Measurements from ENCODE around the gene KLHL6. TPM values are rescaled to one million over a fixed set of nuclear protein-coding genes. Genes with fewer than 3 reads are reported as not detected.

The KLHL6 gene
- total RNA-seq, 1 experiment from 2014 or later = not detected

DNA sequence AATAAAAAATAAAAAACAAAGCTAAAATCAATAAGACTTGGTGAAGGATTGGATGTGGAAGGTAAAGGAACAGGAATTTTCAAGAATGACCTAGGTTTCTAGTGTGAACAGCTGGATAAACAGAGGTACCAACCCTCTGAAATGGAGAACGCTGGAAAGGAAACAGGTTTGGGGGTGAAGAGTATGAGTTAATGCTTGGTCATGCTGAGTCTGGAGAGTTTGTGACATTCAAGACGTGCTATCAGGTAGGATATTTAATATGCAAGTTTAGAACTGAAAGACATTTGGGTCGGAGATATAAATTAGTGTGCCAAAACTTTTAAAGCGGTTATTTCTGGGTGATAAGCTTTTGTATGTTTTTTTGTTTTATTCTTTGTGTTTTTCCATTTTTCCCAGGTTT, 11.4 kb upstream of the KLHL6 start:
- no peak for DNase-seq (ENCODE audit: low spot score)

DNA sequence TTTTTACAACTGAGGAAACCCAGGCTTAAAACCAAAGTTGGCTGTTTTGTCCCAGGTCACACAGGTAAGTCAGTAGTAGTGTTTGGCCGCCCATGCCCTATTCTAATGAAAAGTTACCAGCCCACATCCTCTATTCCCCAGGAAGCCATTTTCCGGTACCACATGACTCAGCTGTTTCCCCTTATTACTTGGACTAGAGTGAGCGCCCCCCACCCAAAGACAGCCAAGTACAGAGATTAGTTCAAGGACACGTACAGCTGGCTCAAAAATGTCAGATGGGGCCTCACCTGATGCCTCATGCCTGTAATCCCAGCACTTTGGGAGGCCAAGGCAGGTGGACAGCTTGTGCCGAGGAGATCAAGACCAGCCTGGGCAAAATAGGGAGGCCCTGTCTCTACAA, 8.5 kb upstream of the KLHL6 start:
- DNase-seq (ENCODE audit: low spot score) = no peak

DNA sequence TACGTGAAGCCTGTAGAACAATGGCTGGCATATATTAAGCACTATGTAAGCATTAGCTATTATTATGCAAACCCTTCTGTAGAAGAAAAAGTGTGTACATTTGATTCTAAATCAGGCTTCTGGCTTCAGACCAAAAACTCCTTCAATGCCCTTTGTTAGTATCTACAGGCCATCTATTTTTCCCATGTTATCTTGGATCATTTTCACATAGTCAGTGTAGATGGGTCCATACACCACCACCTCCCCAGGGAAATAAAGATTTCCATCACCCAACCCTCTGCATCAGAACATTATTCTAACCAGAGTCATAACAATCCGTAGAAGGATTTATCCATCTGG, 8.0 kb upstream of the KLHL6 start:
- no peak for DNase-seq (ENCODE audit: low spot score)

DNA sequence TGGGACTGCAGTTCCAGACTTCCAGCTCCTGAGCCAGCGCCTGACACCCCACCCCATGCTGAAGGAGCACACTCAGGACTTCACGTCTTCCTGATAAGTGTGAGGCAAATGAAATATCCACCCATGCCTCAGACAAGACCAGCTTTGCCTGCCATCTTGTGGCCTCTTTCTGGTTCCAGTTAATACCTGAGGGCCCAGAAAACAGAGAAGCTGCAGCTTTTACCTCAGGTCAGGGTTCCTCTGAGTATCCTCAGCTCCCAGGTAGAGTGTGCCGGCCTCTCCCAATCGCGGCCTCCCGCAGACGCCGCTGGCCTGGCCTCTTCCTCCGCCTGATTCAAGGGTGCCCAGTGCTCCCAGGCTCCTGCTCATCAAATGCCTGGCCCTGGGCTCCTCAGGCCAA, 5.1 kb upstream of the KLHL6 start:
- no peak for DNase-seq (ENCODE audit: low spot score)

DNA sequence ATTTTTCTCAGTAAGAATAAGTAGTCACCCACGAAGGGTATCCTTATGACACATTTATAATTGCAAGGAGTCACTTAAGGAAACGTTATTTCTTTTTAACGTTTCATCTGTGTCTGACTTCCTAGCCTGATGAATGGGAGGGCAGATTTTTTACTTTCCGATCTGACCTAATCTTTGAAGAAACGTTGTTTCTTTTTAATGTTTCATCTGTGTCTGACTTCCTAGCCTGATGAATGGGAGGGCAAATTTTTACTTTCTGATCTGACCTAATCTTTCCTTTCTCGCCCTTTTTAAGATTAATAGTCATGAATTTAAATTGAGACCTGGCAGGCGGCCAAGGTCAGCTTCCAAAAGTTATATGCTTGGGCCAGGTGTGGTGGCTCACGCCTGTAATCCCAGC, 3.0 kb upstream of the KLHL6 start:
- DNase-seq (ENCODE audit: low spot score) = no peak

DNA sequence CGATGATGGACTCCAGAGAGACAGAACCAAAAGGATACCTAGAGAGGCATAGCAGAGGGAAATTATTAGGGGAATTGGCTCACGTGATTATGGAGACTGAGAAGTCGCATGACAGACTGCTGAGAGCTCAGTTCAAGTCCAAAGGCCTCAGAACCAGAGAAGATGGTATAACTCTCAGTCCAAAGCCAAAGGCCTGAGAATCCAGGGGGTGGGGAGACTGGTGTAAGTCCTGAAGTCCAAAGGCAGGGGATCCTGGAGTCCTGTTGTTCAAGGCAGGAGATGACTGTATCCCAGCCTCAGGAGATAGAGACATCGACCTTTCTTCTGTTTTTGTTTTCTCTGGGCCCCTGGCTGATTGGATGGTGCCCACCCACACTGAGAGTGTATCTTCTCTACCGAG, 1.2 kb upstream of the KLHL6 start:
- DNase-seq (ENCODE audit: low spot score) = no peak

GRCh38 chr3:183554377-183554776, 1.1 kb downstream of the KLHL6 start:
- no peak for DNase-seq (ENCODE audit: low spot score)

GRCh38 chr3:183553334-183554026, 2.0 kb downstream of the KLHL6 start:
- DNase-seq (ENCODE audit: low spot score) = no peak

GRCh38 chr3:183551930-183552329, 3.6 kb downstream of the KLHL6 start:
- no peak for DNase-seq (ENCODE audit: low spot score)

- peak; percentile 68 for DNase-seq (ENCODE audit: low spot score)
Observed at GRCh38 chr3:183548262-183548769, 7.2 kb downstream of the KLHL6 start.

DNA sequence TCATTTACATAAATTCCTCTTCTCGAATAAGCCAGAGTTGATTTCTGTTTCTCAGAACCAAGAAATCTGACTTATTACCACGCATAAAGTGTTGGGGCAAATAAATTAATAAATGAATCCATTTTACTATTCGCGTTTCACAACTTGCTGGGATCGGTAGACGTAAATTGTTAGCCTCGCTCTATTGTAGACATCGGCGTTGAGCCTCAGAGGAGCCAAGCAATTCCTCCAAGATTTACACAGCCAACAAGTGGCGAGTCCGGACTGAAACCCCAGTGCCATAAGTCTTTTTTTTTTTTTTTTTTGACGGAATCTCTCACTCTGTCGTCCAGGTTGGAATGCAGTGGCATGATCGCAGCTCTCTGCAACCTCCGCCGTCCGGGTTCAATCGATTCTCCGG, 8.9 kb downstream of the KLHL6 start:
- no peak for DNase-seq (ENCODE audit: low spot score)

GRCh38 chr3:183545708-183546107, 9.8 kb downstream of the KLHL6 start:
- no peak for DNase-seq (ENCODE audit: low spot score)

- DNase-seq (ENCODE audit: low spot score) = no peak
Observed at GRCh38 chr3:183542355-183542754, 13.2 kb downstream of the KLHL6 start.

DNA sequence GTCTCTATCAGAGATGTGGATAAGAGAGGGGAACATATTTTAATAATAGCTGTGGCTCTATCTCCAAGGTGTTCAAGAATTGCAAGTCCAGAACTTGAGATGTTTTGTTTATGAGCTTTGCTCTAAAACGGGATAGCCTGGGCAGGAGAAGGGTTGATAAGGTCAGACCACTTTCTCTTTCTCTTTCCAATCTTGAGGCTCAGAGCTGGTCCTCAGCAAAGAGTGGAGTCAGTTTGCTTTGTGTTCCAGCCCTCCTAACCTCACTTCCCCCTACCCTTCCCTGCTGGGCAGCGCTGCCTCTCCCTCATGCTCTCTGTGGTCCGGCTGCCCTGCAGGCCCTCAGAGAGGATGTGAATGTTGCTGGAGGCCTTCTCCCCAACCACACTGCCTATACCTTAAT, 13.8 kb downstream of the KLHL6 start:
- DNase-seq (ENCODE audit: low spot score) = no peak

DNA sequence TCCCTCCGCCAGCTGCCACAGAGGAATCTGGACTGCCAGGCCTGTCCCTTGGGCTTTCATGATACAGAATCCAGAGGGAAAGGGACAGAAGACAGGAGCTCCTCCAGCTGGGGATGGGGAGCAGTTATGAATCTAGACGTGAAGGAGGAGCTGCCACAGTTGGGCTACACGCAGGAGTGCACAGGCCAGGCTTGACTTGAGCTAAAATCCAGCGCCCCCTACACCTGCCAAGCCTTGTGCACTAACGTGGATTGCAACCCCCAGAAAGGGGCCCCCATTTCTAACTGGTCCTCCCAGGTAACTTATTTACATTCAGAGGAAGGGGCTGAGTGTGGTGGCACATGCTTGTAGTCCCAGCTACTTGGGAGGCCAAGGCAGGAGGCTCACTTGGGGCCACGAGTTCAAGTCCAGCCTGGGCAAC, 14.3 kb downstream of the KLHL6 start:
- DNase-seq (ENCODE audit: low spot score) = no peak

- DNase-seq (ENCODE audit: low spot score) = no peak
Observed at GRCh38 chr3:183540501-183541234, 14.8 kb downstream of the KLHL6 start.

- no peak for DNase-seq (ENCODE audit: low spot score)
Observed at GRCh38 chr3:183539811-183540210, 15.7 kb downstream of the KLHL6 start.

GRCh38 chr3:183538486-183538885, 17.0 kb downstream of the KLHL6 start:
- DNase-seq (ENCODE audit: low spot score) = no peak

GRCh38 chr3:183537295-183537730, 18.2 kb downstream of the KLHL6 start:
- DNase-seq (ENCODE audit: low spot score) = no peak

GRCh38 chr3:183536238-183536880, 19.1 kb downstream of the KLHL6 start:
- DNase-seq (ENCODE audit: low spot score) = no peak

- DNase-seq (ENCODE audit: low spot score) = no peak
Observed at GRCh38 chr3:183534249-183534648, 21.3 kb downstream of the KLHL6 start.

DNA sequence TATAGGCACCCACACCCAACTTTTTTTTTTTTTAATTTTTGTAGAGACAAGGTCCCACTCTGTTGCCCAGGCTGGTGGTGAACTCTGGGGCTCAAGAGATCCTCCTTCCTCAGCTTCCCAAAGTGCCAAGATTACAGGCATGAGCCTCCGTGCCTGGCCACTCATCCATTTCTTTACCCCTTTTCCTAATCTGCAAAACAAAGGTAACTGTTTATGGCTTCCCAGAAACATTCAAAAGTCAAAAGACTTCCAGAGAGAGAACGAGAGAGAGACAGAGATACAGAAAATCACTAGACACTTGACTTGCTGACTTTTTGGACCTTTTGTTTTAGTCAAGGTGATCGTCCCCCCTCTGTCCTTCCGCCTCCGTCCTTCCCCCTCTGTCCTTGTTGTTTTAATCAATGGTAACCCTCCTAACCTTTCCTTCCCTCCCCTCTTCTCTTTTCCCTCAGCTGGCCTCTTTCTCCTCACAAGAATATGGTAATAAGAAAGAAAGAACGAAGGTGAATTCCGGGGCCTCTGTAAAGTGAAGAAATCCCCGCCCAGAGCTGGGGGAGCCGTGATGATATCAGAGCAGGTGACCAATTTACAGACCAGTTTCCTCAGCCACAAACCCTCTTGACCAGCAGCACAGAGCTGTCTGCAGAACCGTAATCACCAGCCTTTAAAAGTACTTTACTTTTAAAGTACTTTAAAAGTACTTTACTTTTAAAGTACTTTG, 21.9 kb downstream of the KLHL6 start:
- DNase-seq (ENCODE audit: low spot score) = no peak
